HepG2 (cell line): ENCODE results near the gene ZNF503. TPM values are rescaled to one million over a fixed set of nuclear protein-coding genes. Genes with fewer than 3 reads are reported as not detected.
"Not testable (repeated sequence)": the region's sequence is repeated elsewhere in the genome, so short reads cannot be mapped to it uniquely, and the experiment has no call there.

Experiments
- ATAC-seq: fragments of 200-7000 bp; cut with Tn5 transposase; 3 replicates; pipeline ENCODE4 v1.9.1; 2020; ENCODE audit warnings: mild to moderate bottlenecking, moderate library complexity
- BruUV-seq: library from RNA; stranded (reverse); fragments of 400-500 nt; replicated peaks from 2 replicates; lab custom pipeline; 2021; lab: Mats Ljungman, UMichigan
- CTCF ChIA-PET: fragments of 300-600 bp; formaldehyde crosslinking; extraction: SDS; loops from one replicate; lab custom pipeline; 2021; ENCODE audit warnings: low total read pairs, inconsistent platforms, low intra/inter-chr PET ratio; lab: Yijun Ruan, JAX
- POLR2A ChIA-PET: fragments of 350-600 bp; sonication (Branson Sonifier 250); formaldehyde crosslinking; loops from one replicate; lab custom pipeline; 2020; ENCODE audit warnings: antibody characterized with exemption, inconsistent platforms; lab: Yijun Ruan, JAX
- DNase-seq: peaks from one replicate; pipeline ENCODE4 v3.0.0-alpha.2; 2015; ENCODE audit warnings: low spot score
- FAIRE-seq: peaks from 3 replicates; lab custom pipeline; 2011; peaks lifted over from hg19 to GRCh38; lab: Jason Lieb, UNC
- H2AFZ ChIP-seq: one replicate; pipeline ENCODE4 v1.6.1; 2011; ENCODE audit warnings: low read length, inconsistent platforms
- H3K27ac ChIP-seq: fragments of 300-600 bp; 3 replicates; pipeline ENCODE4 v1.8.0; 2011; ENCODE audit warnings: mixed run types, mild to moderate bottlenecking, mixed read lengths, low read length, inconsistent platforms; ENCODE audit not compliant: insufficient read depth; ENCODE audit errors: extremely low read length
- H3K27me3 ChIP-seq, 2 experiments: fragments of 200-600 bp in 1 of 2; 2 replicates in 1 of 2; 3 replicates in 1 of 2; pipeline versions ENCODE4 v1.6.0 to v1.8.0; 2011; ENCODE audit warnings: low read length in 2 of 2, mild to moderate bottlenecking in 2 of 2, moderate library complexity in 2 of 2, inconsistent platforms in 1 of 2; ENCODE audit not compliant: insufficient read depth in 2 of 2, control insufficient read depth in 1 of 2
- H3K36me3 ChIP-seq, 2 experiments: fragments of 200-600 bp in 1 of 2; replicated peaks in 1 of 2; 2 replicates in 1 of 2; 3 replicates in 1 of 2; pipeline versions ENCODE4 v1.5.1 to v1.8.0; 2011; ENCODE audit warnings: low read length in 2 of 2, inconsistent platforms in 1 of 2; ENCODE audit not compliant: insufficient read depth in 2 of 2, control insufficient read depth in 1 of 2
- H3K4me1 ChIP-seq: 2 replicates; pipeline ENCODE4 v1.5.1; 2012; ENCODE audit warnings: low read length, inconsistent platforms; ENCODE audit not compliant: insufficient read depth
- H3K4me2 ChIP-seq: 2 replicates; pipeline ENCODE4 v1.6.0; 2011; ENCODE audit warnings: low read depth, low read length, inconsistent platforms
- H3K4me3 ChIP-seq, 3 experiments: fragments of 200-600 bp in 1 of 3; sonication (generic), shearing (Covaris generic) in 1 of 3; replicated peaks in 1 of 3; 2 replicates each; pipeline ENCODE4 v1.5.1; 2011 to 2016; ENCODE audit warnings: low read length in 3 of 3, inconsistent platforms in 2 of 3, low read depth in 2 of 3, mild to moderate bottlenecking in 2 of 3, control low read depth in 1 of 3, mixed read lengths in 1 of 3; ENCODE audit not compliant: insufficient read depth in 1 of 3
- H3K79me2 ChIP-seq: one replicate; pipeline ENCODE4 v1.6.1; 2011; ENCODE audit warnings: low read length, inconsistent platforms; ENCODE audit not compliant: insufficient read depth
- H3K9ac ChIP-seq: 2 replicates; pipeline ENCODE4 v1.6.0; 2011; ENCODE audit warnings: mild to moderate bottlenecking, low read depth, low read length, inconsistent platforms; ENCODE audit not compliant: insufficient read depth
- H3K9me3 ChIP-seq: 2 replicates; pipeline ENCODE4 v1.5.1; 2012; ENCODE audit warnings: mild to moderate bottlenecking, low read length
- H4K20me1 ChIP-seq: 2 replicates; pipeline ENCODE4 v1.6.0; 2011; ENCODE audit warnings: inconsistent platforms, mild to moderate bottlenecking, low read length, moderate library complexity; ENCODE audit not compliant: insufficient read depth
- IKZF1 ChIP-seq: fragments of 450-650 bp; IDR thresholded peaks from 2 replicates; pipeline ENCODE4 v1.7.1; 2016
- JARID2 ChIP-seq: sonication (generic); formaldehyde crosslinking; IDR thresholded peaks from 2 replicates; pipeline ENCODE4 v1.8.1; 2023; ENCODE audit warnings: missing genetic modification reagents, inconsistent platforms; ENCODE audit not compliant: insufficient replicate concordance
- KDM3A ChIP-seq: IDR thresholded peaks from 2 replicates; pipeline ENCODE4 v1.6.1; 2018; ENCODE audit warnings: low read depth, missing compliant biosample characterization
- REXO4 ChIP-seq: sonication (generic); formaldehyde crosslinking; IDR thresholded peaks from 2 replicates; pipeline ENCODE4 v1.8.0; 2022; ENCODE audit warnings: missing genetic modification reagents, mild to moderate bottlenecking, borderline replicate concordance
- STAT6 ChIP-seq: sonication (generic); formaldehyde crosslinking; IDR thresholded peaks from 2 replicates; pipeline ENCODE4 v1.4.0; 2020; ENCODE audit warnings: missing genetic modification reagents, mild to moderate bottlenecking, borderline replicate concordance
- TCF7L2 ChIP-seq: IDR thresholded peaks from 2 replicates; pipeline ENCODE4 v1.6.1; 2011; ENCODE audit warnings: mild to moderate bottlenecking, low read depth, low read length, moderate library complexity
- ZNF12 ChIP-seq: sonication (generic); formaldehyde crosslinking; IDR thresholded peaks from 2 replicates; pipeline ENCODE4 v1.5.0; 2020; ENCODE audit warnings: missing genetic modification reagents
- ZNF598 ChIP-seq: sonication (generic); formaldehyde crosslinking; IDR thresholded peaks from 2 replicates; pipeline ENCODE4 v1.5.1; 2020; ENCODE audit warnings: mild to moderate bottlenecking, missing genetic modification reagents, borderline replicate concordance
- ZNF646 ChIP-seq: sonication (generic); formaldehyde crosslinking; IDR thresholded peaks from 2 replicates; pipeline ENCODE4 v1.9.0; 2021; ENCODE audit warnings: mild to moderate bottlenecking, missing genetic modification reagents
- WGBS: methylation state at CpG from one replicate; pipeline ENCODE4 v1.1.6; 2017; ENCODE audit warnings: low lambda C conversion rate; 5-methylcytosine and 5-hydroxymethylcytosine counted together
- in situ Hi-C: cut with HindIII; loops from 2 replicates; pipeline ENCODE4 v1.10.0; 2017; ENCODE audit warnings: low pct_unique_long_range_greater_than_20kb; ENCODE audit not compliant: extremely low pct_ligation_motif_present
- intact Hi-C: fragments of 100-400 bp; cut with micrococcal nuclease; formaldehyde crosslinking; loops from one replicate; pipeline ENCODE4 v1.10.0; 2022; ENCODE audit not compliant: unreplicated experiment
- polyA plus RNA-seq, 8 experiments: library from polyadenylated mRNA; depleted of rRNA in 3 of 8; stranded (reverse) in 7 of 8; unstranded in 1 of 8; fragments of >200 nt; fragmentation: Illumina TruSeq in 4 of 8; extraction: Trizol in 4 of 8; gene quantifications; 2 replicates each; pipeline versions ENCODE4 v1.2.1 to v1.2.3, GENCODE V29; 2011 to 2016; ENCODE audit warnings: low read depth in 4 of 8, missing spikeins in 1 of 8, mixed read lengths in 1 of 8; ENCODE audit not compliant: insufficient read depth in 1 of 8
- total RNA-seq, 5 experiments: library from RNA; depleted of rRNA; stranded (reverse); fragments of >200 nt; fragmentation: Illumina TruSeq; extraction: Trizol; gene quantifications; 2 replicates each; pipeline ENCODE4 v1.2.3, GENCODE V29; 2016; ENCODE audit warnings: low read depth in 1 of 5
- TF ChIP-seq, protein P1 (sequence below): sonication (generic); formaldehyde crosslinking; IDR thresholded peaks from 2 replicates; pipeline ENCODE4 v1.5.0; 2020; ENCODE audit warnings: mild to moderate bottlenecking, missing genetic modification reagents

The ZNF503 gene
- total and polyA plus RNA-seq, 2 of the 13 experiments (the other 11 are each of a cell fraction or from before 2014, with no cell fraction given), result 2.7 to 8.3 TPM

GRCh38 chr10:75363431-75363830 lies 38.1 kb downstream of the ZNF503 start (continued):
- TF ChIP-seq ZNF646 (CRISPR knock-in tag) (no peak), TCF7L2 (no peak), IKZF1 (no peak), KDM3A (CRISPR knock-in tag) (no peak), JARID2 (CRISPR knock-in tag) (no peak), STAT6 (CRISPR knock-in tag) (no peak), ZNF12 (CRISPR knock-in tag) (no peak), ZNF598 (CRISPR knock-in tag) (no peak), REXO4 (CRISPR knock-in tag) (no peak)
- TF ChIP-seq, protein P1, sequence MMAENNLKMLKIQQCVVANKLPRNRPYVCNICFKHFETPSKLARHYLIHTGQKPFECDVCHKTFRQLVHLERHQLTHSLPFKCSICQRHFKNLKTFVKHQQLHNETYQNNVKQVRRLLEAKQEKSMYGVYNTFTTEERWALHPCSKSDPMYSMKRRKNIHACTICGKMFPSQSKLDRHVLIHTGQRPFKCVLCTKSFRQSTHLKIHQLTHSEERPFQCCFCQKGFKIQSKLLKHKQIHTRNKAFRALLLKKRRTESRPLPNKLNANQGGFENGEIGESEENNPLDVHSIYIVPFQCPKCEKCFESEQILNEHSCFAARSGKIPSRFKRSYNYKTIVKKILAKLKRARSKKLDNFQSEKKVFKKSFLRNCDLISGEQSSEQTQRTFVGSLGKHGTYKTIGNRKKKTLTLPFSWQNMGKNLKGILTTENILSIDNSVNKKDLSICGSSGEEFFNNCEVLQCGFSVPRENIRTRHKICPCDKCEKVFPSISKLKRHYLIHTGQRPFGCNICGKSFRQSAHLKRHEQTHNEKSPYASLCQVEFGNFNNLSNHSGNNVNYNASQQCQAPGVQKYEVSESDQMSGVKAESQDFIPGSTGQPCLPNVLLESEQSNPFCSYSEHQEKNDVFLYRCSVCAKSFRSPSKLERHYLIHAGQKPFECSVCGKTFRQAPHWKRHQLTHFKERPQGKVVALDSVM, result no peak
- TF ChIP-seq, all 625 proteins: peak for 0

DNA sequence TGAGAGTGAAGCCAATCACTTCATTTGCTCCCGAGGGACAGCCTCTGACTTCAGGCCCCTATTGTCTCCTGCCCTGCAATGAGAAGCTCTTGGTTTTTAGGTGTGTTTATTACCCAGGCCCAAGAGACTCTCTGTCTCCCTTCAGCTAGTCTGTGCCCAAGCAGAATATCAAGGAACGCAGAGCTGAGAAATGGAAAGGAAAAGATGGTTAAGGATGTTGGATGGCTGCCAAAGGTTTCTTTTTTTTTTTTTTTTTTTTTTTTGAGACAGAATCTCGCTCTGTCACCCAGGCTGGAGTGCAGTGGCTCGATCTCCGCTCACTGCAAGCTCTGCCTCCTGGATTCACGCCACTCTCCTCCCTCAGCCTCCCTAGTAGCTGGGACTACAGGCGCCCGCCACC lies 41.7 kb downstream of the ZNF503 start:
- H3K4me2 ChIP-seq, ATAC-seq, H4K20me1 ChIP-seq, H3K9me3 ChIP-seq, H2AFZ ChIP-seq, H3K4me1 ChIP-seq, H3K36me3 ChIP-seq, H3K27ac ChIP-seq, H3K4me3 ChIP-seq, DNase-seq, FAIRE-seq, in situ Hi-C loops, H3K79me2 ChIP-seq, CTCF ChIA-PET, H3K9ac ChIP-seq, POLR2A ChIA-PET, BruUV-seq: not testable (repeated sequence)
- WGBS, result 64% methylated on average over 8 of the region's 8 CpGs
- intact Hi-C loops, result loop anchor here (10.0 kb wide), 1 partner anchor 1405 kb away; no protein-coding TSS in a partner anchor
- peaks cover 0 to 15% of the 10 kb centered on the region in 2 experiments; a peak in 2 of 5 replicates for H3K27me3 ChIP-seq
